DMS 273 treated with DMSO at 0.1 percent for 48 hours (cell line): ENCODE data around the gene HDHD5.

Experiments used
- DNase-seq: peaks from one replicate; lab custom pipeline; 2025; lab: John Stamatoyannopoulos, UW

HDHD5 gene

GRCh38 chr22:17105143-17106129 lies 53.6 kb downstream of the HDHD5 start:
- DNase-seq: no peak

- no peak for DNase-seq
Observed at GRCh38 chr22:17104336-17104935, 54.6 kb downstream of the HDHD5 start.

GRCh38 chr22:17103351-17103750 lies 55.7 kb downstream of the HDHD5 start:
- no peak for DNase-seq

GRCh38 chr22:17102297-17102667 lies 56.8 kb downstream of the HDHD5 start:
- no peak for DNase-seq

- no peak for DNase-seq
Observed at GRCh38 chr22:17101475-17102296, 57.4 kb downstream of the HDHD5 start.

- no peak for DNase-seq
Observed at GRCh38 chr22:17100621-17101020, 58.5 kb downstream of the HDHD5 start.

- DNase-seq: no peak
Observed at GRCh38 chr22:17098379-17098819, 60.7 kb downstream of the HDHD5 start.

GRCh38 chr22:17097701-17098100 lies 61.4 kb downstream of the HDHD5 start:
- no peak for DNase-seq

GRCh38 chr22:17097062-17097461 lies 62.0 kb downstream of the HDHD5 start:
- DNase-seq: no peak

- DNase-seq: no peak
Observed at GRCh38 chr22:17096071-17096470, 63.0 kb downstream of the HDHD5 start.

GRCh38 chr22:17095538-17095937 lies 63.5 kb downstream of the HDHD5 start:
- DNase-seq: no peak

- no peak for DNase-seq
Observed at GRCh38 chr22:17093081-17093480, 66.0 kb downstream of the HDHD5 start.

GRCh38 chr22:17091851-17092250 lies 67.2 kb downstream of the HDHD5 start:
- DNase-seq: no peak

- no peak for DNase-seq
Observed at GRCh38 chr22:17090550-17090949, 68.5 kb downstream of the HDHD5 start.
